ENCODE results near the gene GAMT. TPM values are rescaled to one million over a fixed set of nuclear protein-coding genes. Genes with fewer than 3 reads are reported as not detected.
A peak's percentile ranks its signal among the peaks of the same experiment; 100 is the strongest.

GAMT gene
- total and polyA plus RNA-seq, 2 donors (not counting 1 experiment from before 2014, with no cell fraction given), result 20.0 to 44.1 TPM

DNA sequence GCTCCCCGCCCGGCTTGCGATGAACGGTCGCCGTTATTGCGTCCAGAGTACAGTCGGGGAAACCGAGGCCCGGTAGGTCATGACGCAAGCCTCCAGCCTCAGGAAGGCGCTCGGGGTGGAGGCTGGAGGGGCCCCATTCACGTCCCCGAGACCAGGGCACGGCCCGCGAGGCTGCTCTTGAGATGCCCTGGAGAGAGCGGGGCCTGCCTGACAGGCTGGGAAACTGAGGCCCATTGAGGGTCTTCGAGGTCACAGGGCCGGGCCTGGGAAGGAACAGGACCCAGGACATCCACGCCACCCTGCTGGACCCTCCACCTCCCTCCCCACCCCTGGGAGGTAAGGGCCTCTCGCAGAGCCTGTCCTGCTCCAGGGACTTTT lies 17.3 kb downstream of the GAMT start:
- Histone ChIP-seq H3K4me1 (ENCODE audit: control insufficient read depth, extremely low read depth, insufficient read depth, low read length) (no peaks in the 10 kb centered on the region), H3K9me3 (ENCODE audit: control insufficient read depth, insufficient read depth, low read depth, low read length) (no peaks in the 10 kb centered on the region), H3K27ac (ENCODE audit: insufficient read depth, low read length) (peak overlapping the region; percentile 76), H3K9ac (ENCODE audit: insufficient read depth, low read length) (peak overlapping the region; percentile 80), H4K20me1 (ENCODE audit: control insufficient read depth, extremely low read depth, insufficient read depth, low read length) (no peaks in the 10 kb centered on the region), H3K4me2 (ENCODE audit: extremely low read depth, insufficient read depth, low read length) (peak overlapping the region; percentile 76), H2AFZ (ENCODE audit: low read length) (peak overlapping the region; percentile 15), H3K36me3 (ENCODE audit: control insufficient read depth, insufficient read depth, low read length) (peaks cover 6% of the 10 kb centered on the region), H3K27me3 (ENCODE audit: control insufficient read depth, insufficient read depth, low read length) (no peaks in the 10 kb centered on the region), H3K79me2 (ENCODE audit: control insufficient read depth, insufficient read depth, low read length) (peaks cover 5% of the 10 kb centered on the region), H3K4me3 (replicated peaks in 1 of 4; ENCODE audit: control extremely low read depth in 1 of 4, insufficient read depth in 1 of 4, low read depth in 3 of 4, low read length in 4 of 4) (peak overlapping the region; percentile 57 to 84 (median 78))
- TF ChIP-seq, protein P1, sequence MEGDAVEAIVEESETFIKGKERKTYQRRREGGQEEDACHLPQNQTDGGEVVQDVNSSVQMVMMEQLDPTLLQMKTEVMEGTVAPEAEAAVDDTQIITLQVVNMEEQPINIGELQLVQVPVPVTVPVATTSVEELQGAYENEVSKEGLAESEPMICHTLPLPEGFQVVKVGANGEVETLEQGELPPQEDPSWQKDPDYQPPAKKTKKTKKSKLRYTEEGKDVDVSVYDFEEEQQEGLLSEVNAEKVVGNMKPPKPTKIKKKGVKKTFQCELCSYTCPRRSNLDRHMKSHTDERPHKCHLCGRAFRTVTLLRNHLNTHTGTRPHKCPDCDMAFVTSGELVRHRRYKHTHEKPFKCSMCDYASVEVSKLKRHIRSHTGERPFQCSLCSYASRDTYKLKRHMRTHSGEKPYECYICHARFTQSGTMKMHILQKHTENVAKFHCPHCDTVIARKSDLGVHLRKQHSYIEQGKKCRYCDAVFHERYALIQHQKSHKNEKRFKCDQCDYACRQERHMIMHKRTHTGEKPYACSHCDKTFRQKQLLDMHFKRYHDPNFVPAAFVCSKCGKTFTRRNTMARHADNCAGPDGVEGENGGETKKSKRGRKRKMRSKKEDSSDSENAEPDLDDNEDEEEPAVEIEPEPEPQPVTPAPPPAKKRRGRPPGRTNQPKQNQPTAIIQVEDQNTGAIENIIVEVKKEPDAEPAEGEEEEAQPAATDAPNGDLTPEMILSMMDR (conservative IDR thresholded peaks at IDR 0.05 in 1 of 2, IDR thresholded peaks at IDR 0.05 in 1 of 2; ENCODE audit: low read depth in 1 of 2, low read length in 2 of 2), result no peak
- no peak for TF ChIP-seq EZH2 (IDR thresholded peaks at IDR 0.05; ENCODE audit: low read length, missing control alignments)
- DNase-seq (ENCODE audit: low read depth in 2 of 2), result no peak

DNA sequence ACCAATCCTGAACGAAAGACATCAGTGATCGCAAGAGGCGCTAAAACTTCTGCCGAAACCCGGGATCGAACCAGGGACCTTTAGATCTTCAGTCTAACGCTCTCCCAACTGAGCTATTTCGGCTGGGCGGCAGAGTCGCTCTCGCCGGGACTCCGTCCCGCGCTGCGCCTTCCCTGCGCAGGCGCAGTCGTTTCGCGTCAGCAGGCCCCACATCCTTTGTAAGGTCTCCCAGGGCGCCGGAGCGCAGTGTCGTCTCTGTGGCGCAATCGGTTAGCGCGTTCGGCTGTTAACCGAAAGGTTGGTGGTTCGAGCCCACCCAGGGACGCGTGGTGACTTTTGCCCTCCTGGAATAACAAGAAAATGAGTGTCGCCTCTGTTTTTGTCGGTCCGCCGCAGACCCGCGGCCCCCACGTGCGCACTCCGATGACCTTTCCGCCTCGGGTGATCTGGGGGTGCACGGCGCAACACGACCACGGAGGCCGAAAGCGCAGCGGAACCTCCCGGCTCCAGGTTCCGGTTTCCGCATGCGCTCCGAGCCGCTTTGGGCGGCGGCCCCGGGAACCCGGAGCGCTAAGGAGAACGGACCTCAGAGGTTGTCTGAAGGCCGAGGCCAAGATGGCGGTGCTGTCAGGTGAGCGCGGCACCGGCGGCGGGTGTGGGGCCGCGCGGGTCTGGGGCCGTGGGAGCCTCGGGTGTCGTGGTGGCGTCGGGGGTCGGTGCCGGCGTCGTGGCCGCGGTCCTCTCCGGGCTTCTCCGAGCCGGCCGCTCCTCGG lies 17.8 kb downstream of the GAMT start, which contains the start of gene NDUFS7:
NDUFS7 (plus strand) TSS at position 596 of the 773 bp plus-strand sequence; CDS start at position 616, 20 bp downstream.
- Histone ChIP-seq H3K36me3 (ENCODE audit: control insufficient read depth, insufficient read depth, low read length) (peaks cover 2% of the 10 kb centered on the region), H3K79me2 (ENCODE audit: control insufficient read depth, insufficient read depth, low read length) (peaks cover 3% of the 10 kb centered on the region), H3K4me1 (ENCODE audit: control insufficient read depth, extremely low read depth, insufficient read depth, low read length) (no peaks in the 10 kb centered on the region), H3K27ac (ENCODE audit: insufficient read depth, low read length) (peak within 1 kb of the TSS; percentile 76), H3K4me3 (replicated peaks in 1 of 4; ENCODE audit: control extremely low read depth in 1 of 4, insufficient read depth in 1 of 4, low read depth in 3 of 4, low read length in 4 of 4) (peak within 1 kb of the TSS; percentile 57 to 84 (median 78)), H3K9me3 (ENCODE audit: control insufficient read depth, insufficient read depth, low read depth, low read length) (no peaks in the 10 kb centered on the region), H4K20me1 (ENCODE audit: control insufficient read depth, extremely low read depth, insufficient read depth, low read length) (no peaks in the 10 kb centered on the region), H3K9ac (ENCODE audit: insufficient read depth, low read length) (peak within 1 kb of the TSS; percentile 80), H3K4me2 (ENCODE audit: extremely low read depth, insufficient read depth, low read length) (peak within 1 kb of the TSS; percentile 76), H2AFZ (ENCODE audit: low read length) (peak within 1 kb of the TSS; percentile 15), H3K27me3 (ENCODE audit: control insufficient read depth, insufficient read depth, low read length) (no peaks in the 10 kb centered on the region)
- TF ChIP-seq, protein P1 (conservative IDR thresholded peaks at IDR 0.05 in 1 of 2, IDR thresholded peaks at IDR 0.05 in 1 of 2; ENCODE audit: low read depth in 1 of 2, low read length in 2 of 2), result no peak
- no peak for TF ChIP-seq EZH2 (IDR thresholded peaks at IDR 0.05; ENCODE audit: low read length, missing control alignments)
- DNase-seq (ENCODE audit: low read depth in 2 of 2), result peak; percentile 91 to 96

DNA sequence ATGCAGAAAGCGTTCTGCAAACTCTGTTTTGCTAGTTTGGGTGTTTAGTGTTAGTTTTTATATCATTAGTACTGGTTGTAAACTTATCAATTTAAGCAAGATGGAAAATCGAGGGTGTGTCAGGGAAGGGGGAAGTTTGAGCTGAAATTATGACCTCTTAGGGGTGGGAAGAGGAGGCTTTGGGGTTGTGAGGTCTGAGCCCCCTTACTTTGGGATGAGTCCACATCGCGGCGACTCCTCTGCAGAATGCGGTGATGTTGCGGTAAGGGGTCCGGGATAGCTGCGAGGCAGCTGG lies 18.4 kb downstream of the GAMT start:
- no peak overlapping the region for H2AFZ ChIP-seq (ENCODE audit: low read length)
- H3K27me3 ChIP-seq (ENCODE audit: control insufficient read depth, insufficient read depth, low read length), result no peaks in the 10 kb centered on the region
- H3K9me3 ChIP-seq (ENCODE audit: control insufficient read depth, insufficient read depth, low read depth, low read length), result no peaks in the 10 kb centered on the region
- no peaks in the 10 kb centered on the region for H3K4me1 ChIP-seq (ENCODE audit: control insufficient read depth, extremely low read depth, insufficient read depth, low read length)
- H4K20me1 ChIP-seq (ENCODE audit: control insufficient read depth, extremely low read depth, insufficient read depth, low read length), result no peaks in the 10 kb centered on the region
- H3K27ac ChIP-seq (ENCODE audit: insufficient read depth, low read length), result no peak overlapping the region
- no peak overlapping the region for H3K4me2 ChIP-seq (ENCODE audit: extremely low read depth, insufficient read depth, low read length)
- peak in 1 of 2 donors; percentile 84 for DNase-seq (ENCODE audit: low read depth in 2 of 2)
- peaks cover 3% of the 10 kb centered on the region for H3K79me2 ChIP-seq (ENCODE audit: control insufficient read depth, insufficient read depth, low read length)
- H3K36me3 ChIP-seq (ENCODE audit: control insufficient read depth, insufficient read depth, low read length), result peaks cover 1% of the 10 kb centered on the region
- no peak overlapping the region for H3K4me3 ChIP-seq (replicated peaks in 1 of 4; ENCODE audit: control extremely low read depth in 1 of 4, insufficient read depth in 1 of 4, low read depth in 3 of 4, low read length in 4 of 4)
- TF ChIP-seq, protein P1 (conservative IDR thresholded peaks at IDR 0.05 in 1 of 2, IDR thresholded peaks at IDR 0.05 in 1 of 2; ENCODE audit: low read depth in 1 of 2, low read length in 2 of 2), result no peak
- TF ChIP-seq EZH2 (IDR thresholded peaks at IDR 0.05; ENCODE audit: low read length, missing control alignments), result no peak
- H3K9ac ChIP-seq (ENCODE audit: insufficient read depth, low read length), result no peak overlapping the region
